ENCODE data around the gene LGR5.
"Not testable (repeated sequence)": the region's sequence is repeated elsewhere in the genome, so short reads cannot be mapped to it uniquely, and the experiment has no call there.

The LGR5 gene

GRCh38 chr12:71477609-71478008 is 38.0 kb downstream of the LGR5 start:
- no peak for DNase-seq

GRCh38 chr12:71478270-71478669 is 38.7 kb downstream of the LGR5 start:
- no peak for DNase-seq

- no peak for DNase-seq
Measured at GRCh38 chr12:71484272-71484905, 44.8 kb downstream of the LGR5 start.

GRCh38 chr12:71490844-71491243 is 51.2 kb downstream of the LGR5 start:
- not testable (repeated sequence) for DNase-seq

- no peak for DNase-seq
Measured at GRCh38 chr12:71492604-71493003, 53.0 kb downstream of the LGR5 start.

- DNase-seq = peak in 1 of 2 experiments; percentile 19
Measured at GRCh38 chr12:71499834-71500233, 60.2 kb downstream of the LGR5 start.

- no peak for DNase-seq
Measured at GRCh38 chr12:71503579-71504391, 64.2 kb downstream of the LGR5 start.

GRCh38 chr12:71504476-71504875 is 64.9 kb downstream of the LGR5 start:
- no peak for DNase-seq

- DNase-seq = no peak
Measured at GRCh38 chr12:71509705-71510104, 70.1 kb downstream of the LGR5 start.

- DNase-seq = no peak
Measured at GRCh38 chr12:71517145-71517846, 77.7 kb downstream of the LGR5 start.

GRCh38 chr12:71521125-71521524 is 81.5 kb downstream of the LGR5 start:
- DNase-seq = no peak

GRCh38 chr12:71524626-71525025 is 85.0 kb downstream of the LGR5 start:
- no peak for DNase-seq

- no peak for DNase-seq
Measured at GRCh38 chr12:71533703-71534102, 94.1 kb downstream of the LGR5 start.

- no peak for DNase-seq
Measured at GRCh38 chr12:71536279-71536938, 96.8 kb downstream of the LGR5 start.

- no peak for DNase-seq
Measured at GRCh38 chr12:71536939-71537622, 97.5 kb downstream of the LGR5 start.

- no peak for DNase-seq
Measured at GRCh38 chr12:71538807-71539206, 99.2 kb downstream of the LGR5 start.

GRCh38 chr12:71541583-71541982 is 102.0 kb downstream of the LGR5 start:
- DNase-seq = no peak

- no peak for DNase-seq
Measured at GRCh38 chr12:71546322-71546861, 106.8 kb downstream of the LGR5 start.

GRCh38 chr12:71548893-71549292 is 109.3 kb downstream of the LGR5 start:
- no peak for DNase-seq

- no peak for DNase-seq
Measured at GRCh38 chr12:71551529-71551928, 111.9 kb downstream of the LGR5 start.

- DNase-seq = no peak
Measured at GRCh38 chr12:71552728-71553501, 113.3 kb downstream of the LGR5 start.

- no peak for DNase-seq
Measured at GRCh38 chr12:71555191-71555590, 115.6 kb downstream of the LGR5 start.
